Stromal cell of bone marrow (primary cell): Measurements from ENCODE around the gene HDAC8.
"Not testable (repeated sequence)": the region's sequence is repeated elsewhere in the genome, so short reads cannot be mapped to it uniquely, and the experiment has no call there.

Experiments used
- DNase-seq: peaks from one replicate; pipeline ENCODE4 v3.0.0-alpha.2; 2012; ENCODE audit warnings: low read depth

The HDAC8 gene

DNA sequence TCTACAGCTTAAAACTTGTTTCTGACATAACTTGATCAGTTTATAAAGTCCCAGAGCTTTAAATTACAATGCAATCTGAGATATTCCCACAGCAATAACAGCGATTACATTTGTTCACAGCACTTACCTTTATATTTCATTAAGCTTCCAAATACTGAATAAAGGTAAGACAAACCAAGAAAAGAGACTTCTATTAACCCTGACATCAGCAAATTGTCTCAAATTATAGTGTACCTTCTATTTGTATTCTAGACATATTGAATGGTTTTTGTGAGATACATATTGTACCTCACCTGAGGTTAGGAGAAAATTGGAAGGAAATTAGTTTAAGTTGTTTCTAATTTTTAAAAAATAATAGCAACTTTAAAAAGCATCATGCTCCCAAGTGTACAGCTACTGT, 111.9 kb downstream of the HDAC8 start:
- DNase-seq = no peak

DNA sequence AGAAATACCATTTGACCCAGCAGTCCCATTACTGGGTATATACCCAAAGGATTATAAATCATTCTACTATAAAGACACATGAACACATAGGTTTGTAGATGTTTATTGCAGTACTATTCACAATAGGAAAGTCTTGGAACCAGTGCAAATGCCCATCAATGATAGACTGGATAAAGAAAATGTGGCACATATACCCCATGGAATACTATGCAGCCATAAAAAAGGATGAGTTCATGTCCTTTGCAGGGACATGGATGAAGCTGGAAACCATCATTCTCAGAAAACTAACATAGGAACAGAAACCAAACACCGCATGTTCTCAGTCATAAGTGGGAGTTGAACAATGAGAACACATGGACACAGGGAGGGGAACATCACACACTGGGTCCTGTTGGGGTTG, 123.6 kb downstream of the HDAC8 start:
- not testable (repeated sequence) for DNase-seq

DNA sequence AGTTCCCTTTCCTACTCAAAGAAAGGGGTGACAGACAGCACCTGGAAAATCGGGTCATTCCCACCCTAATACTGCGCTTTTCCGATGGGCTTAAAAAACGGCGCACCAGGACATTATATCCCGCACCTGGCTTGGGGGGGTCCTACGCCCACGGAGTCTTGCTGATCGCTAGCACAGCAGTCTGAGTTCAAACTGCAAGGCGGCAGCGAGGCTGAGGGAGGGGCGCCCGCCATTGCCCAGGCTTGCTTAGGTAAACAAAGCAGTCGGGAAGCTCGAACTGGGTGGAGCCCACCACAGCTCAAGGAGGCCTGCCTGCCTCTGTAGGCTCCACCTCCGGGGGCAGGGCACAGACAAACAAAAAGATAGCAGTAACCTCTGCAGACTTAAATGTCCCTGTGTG, 131.9 kb downstream of the HDAC8 start:
- not testable (repeated sequence) for DNase-seq

DNA sequence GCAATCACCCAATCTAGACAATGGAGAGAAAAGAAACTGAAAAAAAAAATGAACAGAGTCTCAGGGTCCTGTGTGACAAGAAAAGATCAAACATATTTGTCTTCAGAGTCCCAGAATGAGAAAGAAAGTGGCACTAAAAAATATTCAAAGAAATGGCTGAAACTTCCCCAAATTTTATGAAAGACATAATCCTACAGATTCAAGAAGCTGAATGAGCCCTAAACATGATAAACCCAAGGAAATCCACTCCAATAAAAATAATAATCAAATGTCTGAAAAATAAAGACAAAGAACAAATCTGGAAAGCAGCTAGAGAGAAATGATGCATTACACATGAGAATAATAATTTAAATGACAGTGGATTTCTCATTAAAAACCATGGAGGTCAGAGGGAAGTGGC, 136.6 kb downstream of the HDAC8 start:
- DNase-seq = no peak

DNA sequence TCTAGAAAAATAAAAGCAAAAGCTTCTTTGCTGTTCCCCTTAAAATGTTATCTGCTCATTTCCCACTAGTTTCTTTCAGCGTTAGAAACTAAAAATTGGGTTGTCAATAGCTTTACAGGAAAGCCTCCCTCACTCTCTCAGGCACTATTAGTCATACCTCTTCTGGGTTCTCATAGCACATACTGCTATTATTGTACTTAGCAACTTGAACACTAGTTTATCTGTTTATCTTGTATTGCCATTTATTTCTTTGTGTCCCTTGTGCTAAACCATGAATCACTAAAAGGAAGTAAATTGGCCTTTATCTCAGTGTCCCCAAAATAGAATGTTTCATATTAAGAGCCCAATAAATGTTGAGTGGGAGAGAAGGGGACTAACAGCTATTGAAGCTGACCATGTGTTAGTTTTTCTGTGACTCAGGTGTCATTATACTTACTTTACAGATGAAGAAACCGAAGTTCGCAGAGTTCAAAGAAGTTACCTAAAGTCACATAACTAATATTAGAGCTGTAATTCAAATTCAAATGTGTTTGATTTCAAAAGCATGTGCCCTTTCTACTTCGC, 142.2 kb downstream of the HDAC8 start:
- DNase-seq = no peak

DNA sequence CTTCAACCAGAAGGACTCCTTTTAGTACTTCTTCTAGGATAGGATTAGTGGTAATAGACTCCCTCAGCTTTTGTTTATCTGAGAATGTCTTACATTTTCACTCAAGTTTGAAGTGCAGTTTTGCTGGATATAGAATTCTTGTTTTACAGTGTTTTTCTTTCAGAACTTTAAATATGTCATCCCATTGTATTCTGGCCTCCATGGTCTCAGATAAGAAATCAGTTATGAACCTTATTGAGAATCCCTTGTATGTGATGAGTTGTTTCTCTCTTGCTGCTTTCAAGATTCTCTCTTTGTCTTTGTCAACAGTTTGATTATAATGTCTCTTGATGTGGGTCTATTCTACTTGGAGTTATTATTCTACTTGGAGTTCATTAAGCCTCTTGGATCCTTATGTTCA, 150.8 kb downstream of the HDAC8 start:
- DNase-seq = no peak

DNA sequence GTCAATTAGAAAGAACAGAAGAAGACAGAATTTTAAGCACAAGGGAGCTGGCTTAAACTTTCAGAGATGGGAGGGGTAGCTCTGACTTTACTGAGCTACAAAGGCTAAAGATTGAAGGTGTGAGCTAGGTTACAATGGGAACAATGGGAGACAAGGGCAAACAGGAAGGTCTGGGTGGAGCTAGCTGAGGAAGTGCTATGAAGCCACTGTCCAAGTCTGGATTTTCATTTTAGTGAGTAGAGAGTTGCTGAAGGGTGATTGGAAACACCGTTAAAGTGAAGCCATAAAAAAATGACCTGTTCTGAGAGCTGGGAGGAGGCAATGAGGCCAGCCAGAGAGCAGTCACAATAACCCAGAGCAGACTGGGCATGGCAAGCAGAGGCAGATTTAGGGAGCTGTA, 162.7 kb downstream of the HDAC8 start:
- DNase-seq = no peak

DNA sequence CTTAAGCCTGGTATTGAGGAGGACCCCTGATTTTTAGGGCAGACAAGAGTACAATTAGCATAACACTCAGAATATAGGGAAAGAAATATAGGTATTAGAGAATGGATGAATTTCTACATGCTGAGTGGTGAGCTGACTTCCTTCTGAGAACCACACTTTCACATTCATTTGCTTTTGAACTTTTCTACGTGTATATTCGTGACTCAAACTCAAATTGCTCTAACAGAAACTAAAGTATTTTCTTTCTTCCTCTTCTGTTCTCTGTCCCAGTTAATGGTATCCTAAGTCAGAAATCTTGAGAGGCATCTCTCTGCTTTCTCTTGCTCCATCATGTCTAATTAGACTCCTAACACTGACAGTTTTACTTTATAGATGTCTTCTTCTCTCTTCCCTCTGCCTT, 163.8 kb downstream of the HDAC8 start:
- DNase-seq = no peak

DNA sequence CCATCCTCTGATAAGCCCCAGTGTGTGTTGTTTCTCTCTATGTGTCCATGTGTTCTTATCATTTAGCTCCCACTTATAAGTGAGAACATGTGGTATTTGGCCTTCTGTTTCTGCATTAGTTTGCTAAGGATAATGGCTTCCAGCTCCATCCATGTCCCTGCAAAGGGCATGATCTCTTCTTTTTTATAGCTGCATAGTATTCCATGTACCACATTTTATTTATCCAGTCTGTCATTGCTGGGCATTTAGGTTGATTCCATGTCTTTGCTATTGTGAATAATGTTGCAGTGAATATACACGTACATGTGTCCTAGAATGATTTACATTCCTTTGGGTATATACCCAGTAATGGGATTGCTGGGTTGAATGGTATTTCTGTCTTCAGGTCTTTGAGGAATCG, 167.5 kb downstream of the HDAC8 start:
- DNase-seq = not testable (repeated sequence)

DNA sequence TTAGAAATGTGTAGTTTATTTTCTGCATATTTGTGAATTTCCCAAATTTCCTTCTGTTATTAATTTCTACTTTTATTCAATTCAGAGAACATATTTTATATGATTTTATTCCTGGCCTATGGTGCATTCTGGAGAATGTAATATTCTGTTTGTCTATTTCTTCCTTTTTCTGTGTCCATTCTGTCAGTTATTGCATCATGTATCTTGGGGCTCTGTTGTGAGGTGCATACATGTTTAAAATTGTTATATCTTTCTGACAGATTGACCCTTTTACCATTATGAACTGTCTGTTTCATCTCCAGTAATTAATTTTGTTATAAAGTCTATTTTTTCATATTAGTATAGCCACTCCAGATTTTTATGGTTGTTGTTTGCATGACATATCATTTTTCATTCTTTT, 170.0 kb downstream of the HDAC8 start:
- DNase-seq = no peak

DNA sequence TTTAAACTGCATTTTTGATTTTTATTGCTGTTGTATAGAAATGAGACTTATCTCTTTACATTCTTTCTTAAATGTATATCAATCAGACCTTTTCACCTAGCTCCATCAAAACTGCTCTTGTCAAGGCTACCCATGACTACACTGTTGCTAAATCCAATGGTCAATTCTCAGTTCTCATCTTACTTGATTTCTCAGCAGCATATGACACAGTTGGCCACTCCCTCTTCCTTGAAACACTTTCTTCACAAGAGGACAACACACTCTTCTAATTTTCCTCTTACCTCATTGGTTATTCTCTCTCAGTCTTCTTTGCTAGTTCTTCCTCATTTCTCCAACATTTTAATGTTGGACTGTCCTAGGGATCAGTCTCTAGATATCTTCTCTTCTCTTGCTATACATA, 172.8 kb downstream of the HDAC8 start:
- DNase-seq = no peak

DNA sequence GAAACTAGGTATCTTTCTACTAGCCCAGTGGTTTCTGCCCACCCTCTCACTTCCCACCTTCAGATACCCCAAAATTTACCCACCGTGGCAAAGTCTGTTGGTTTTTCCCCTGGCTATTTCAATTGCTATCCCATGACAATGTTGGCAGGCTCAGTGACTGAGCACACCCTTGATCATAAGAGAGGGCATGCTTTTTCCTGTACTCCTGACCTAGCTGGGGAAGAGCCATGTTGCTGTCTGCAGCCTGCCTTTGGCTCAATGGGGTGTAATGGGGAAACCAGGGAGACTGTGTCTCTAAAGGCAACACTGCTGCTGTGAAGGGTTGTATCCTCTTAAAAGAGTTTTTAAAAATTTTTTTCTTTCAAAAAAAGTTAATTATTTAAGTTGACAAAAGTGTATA, 176.5 kb downstream of the HDAC8 start:
- DNase-seq = no peak

DNA sequence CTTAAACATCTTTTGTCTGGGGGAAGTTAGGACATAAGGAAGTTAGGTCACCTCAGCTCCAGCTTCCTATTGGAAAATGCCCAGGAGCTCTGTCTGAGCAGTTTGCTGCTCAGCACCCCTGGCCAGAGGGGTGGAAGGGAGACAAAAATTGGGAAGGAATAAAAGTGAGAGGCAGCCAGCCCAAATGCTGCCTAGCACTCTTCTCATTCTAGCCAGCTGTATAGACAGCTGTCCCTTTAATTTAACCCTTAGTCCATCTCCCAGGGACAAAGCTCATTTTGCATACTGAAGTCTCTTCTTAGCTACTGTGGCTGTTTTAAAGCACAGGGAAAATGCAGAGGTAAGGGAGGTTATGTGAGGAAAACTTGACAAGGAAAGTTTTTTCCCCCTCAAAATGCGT, 177.4 kb downstream of the HDAC8 start:
- DNase-seq = no peak

DNA sequence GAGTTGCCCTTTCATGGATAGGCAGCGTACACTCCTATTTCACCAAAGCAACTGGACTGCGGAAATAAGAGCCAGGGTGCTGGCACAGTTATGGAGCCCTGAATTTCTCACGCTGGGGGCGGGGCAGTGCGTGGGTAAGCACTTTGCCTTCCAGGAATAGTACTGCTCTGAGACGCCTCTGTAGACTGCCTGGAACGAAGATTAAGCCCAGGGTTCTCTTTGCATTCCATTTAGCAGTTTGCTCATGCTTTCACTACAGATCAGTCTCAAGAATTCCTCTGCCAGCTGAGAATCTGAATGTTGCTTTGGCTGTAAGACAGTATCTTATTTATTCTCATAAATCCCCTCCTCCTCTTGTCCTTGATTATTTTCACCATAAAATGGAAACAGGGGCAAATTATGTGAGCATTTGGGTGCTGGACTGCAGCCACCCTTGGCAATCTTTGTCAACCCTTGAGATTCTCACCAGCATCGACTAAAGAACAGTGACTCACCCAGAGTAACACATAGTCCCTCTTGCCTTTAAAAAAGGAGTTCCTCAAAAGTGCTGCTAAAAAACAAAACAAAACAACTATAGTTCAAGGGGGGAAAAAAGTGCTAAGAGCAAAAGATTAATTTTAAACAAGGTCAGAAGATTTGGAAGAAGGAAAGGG, 178.0 kb downstream of the HDAC8 start:
- DNase-seq = peak; percentile 26

DNA sequence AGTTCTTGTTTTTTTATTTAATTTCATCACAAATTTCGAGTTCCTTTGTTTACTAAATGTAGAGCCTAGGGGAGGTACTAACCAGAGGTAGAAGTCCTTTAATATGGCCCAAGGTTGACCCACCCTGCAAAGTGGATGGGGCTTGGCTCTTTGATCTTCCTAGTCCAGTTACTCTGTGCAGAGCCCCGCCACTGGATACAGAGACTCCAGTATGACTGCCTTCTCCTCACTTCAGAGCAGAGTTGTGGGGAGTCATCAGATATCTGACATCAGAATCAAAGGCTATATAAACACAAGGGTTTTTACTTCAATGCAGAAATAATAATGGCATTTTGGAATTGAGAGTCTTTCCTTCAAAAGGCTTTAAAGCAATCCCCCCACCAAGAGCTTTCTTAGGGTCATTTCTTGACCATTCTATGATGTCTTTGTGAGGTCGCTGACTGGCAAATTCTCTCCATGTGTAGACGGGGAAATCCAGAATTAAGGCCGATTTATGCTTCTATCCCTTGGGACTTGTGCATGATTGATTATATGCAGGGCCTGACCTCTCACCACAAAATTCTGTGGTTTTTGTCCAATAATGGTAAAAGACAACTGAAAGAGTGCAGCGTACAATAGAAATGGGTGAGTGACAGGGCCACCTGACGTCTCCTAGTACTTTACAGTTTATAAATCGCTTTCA, 178.7 kb downstream of the HDAC8 start:
- DNase-seq = no peak

DNA sequence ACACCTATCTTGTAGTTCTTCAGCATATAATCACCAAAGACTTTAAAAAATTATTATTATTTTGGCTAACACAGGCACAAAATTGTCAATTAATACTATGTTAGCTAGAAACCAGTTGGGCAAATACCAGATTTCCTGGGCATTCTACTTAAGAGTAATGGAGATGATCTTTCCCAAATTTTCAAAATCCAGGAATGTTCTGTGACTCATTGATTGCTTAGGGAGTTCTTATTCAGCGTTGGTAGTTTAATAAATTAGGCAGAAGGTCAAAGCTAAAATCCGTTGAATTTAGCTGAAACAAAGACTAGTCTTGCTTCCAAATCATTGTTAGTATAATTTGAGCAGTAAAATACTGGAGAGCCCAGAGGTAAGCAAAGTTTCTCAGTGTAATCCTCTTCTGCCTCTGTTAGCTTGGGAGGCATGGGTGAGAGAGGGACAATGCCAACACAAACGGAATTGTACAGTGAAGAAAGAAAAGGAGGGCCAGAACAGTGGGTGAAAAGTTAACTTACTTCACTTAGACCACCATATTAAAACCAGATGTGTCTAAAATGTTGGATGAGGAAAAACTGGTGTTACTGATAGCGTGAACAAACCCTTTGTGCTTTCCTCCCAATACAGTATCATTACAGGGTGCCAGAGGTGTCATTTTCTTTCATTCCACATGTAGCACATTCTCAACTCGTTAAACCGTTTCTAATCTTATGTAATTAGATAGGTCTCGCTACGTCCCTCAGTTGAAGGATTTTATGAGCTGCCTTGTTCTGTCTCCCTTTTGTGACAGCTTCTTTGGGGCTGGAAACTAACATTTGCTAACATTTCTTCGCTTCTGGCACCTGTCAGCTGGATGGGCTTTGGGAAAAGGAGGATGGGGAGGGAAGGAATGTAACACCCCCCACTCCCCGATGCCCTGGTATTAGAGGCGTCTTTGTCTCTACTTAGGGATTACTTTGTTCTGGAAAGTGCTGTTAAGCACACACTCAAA, 179.5 kb downstream of the HDAC8 start:
- DNase-seq = no peak

DNA sequence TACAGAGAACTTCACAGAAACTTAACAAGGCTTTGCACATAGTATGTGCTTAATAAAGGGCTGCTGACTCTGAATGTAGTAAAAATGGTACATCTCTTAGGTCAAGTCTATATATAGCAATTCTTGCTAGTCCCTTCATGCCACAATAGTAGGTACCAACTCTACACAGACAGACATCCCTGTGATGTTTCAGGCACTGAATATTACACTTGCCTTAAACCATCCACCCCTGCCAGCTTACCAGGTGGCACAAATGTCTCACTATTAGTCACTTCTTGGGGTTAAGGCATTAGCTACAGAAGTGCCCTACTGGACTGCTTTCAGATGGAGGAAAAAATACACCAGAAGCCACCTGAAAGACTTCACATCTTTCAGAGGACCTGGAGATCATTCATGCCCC, 180.6 kb downstream of the HDAC8 start:
- DNase-seq = no peak

DNA sequence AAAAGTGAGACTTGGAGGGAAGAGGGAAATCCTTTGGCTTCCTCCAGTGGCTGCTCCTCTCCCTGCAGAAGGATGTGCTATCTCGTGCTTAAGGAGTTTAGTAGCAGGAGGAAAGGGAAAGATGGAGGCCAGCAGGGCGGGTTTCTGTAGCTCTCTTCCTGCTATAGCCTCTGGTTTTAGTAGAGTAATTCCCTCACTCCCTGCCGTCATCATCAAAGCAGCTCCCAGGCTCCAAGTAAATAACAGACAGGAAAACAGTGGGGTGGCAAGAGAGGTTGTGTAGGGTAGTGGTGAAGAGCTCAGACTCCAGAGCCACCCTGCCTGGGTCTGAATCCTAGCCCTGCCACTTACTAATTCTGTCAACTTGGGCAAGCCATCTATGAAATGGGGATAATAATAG, 185.4 kb downstream of the HDAC8 start:
- DNase-seq = no peak

DNA sequence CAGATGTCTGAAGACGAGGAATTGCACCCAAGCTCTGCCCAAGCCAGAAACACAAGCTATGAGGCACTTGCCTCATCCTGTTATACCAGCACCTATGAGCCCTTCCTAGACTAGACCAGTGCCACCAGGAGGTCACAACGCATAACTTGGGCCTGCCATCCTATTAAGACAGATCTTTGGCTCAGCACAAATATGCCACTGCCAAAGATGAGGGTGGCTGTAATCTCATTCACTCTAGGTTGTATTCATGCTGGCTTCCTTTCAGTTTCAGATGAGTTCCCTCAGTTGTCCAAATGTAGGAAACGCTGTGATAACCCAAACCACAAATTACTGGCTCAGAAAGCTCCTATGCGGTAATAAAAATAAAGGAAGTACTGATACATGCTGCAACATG, 190.4 kb downstream of the HDAC8 start:
- no peak for DNase-seq

DNA sequence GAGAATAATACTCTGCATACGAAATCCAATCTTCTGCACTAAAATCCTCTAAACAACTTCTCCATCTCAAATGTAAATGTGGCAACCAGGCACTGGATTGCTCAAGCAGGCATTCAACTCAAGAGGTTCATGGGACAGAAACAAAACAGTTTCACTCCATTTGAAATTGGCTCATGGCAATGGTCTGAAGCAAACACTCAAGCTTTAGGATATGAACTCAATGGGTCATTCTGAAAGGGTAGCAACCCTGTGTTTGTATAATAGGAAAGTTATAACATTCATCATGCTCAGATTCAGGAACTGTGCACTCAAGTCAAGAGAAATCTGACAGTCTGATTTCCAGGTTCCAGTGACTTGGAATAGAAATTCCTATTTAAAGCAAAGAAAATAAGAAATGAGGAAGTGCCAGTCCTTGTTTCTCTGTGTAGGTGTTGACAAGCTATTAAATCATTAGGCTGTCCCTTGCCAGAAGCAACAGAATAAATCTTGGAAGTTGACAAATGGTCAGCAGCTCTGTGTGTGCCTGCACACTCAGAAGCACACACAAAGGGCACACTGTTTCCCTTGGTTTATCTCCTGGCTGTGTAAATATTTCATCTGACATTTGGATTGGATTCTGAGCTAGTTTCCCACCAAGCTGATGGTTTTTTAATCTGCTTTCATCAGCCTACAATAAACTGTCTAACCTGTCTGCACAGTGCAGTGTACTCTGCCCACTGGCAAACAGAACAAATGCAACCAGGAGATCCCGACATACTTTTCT, 191.0 kb downstream of the HDAC8 start:
- DNase-seq = no peak

DNA sequence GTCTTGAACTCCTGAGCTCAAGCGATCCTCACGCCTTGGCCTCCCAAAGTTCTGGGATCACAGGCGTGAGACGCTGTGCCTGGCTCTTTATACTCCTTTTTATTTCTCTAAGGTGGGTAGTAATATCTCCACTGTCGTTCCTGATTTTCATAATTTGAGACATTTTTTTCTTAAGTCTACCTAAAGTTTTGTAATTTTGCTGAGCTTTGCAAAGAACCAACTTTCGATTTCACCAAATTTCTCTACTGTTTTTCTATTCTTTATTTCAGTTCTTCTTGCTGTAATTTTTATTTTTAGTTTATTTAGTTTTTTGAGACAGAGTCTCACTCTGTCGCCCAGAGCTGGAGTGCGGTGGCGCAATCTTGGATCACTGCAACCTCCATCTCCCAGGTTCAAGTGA, 196.5 kb downstream of the HDAC8 start:
- no peak for DNase-seq

DNA sequence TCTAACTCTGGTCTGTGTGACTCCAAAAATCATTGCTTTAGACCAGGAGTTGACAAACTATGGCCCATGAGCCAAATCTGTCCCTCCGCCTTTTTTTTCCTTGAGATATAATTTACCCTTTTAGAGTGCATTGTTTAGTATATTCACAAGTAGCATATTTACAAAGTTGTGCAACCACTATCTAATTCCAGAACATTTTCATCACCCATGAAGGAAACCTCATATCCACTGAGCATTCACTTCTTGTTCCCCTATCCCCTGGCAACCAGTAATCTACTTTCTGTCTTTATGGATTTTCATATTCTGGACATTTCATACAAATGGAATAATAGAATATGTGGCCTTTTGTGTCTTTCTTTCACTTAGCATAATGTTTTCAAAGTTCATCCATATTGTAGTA, 199.5 kb downstream of the HDAC8 start:
- no peak for DNase-seq
